CD4-positive, alpha-beta T cell treated with Interleukin-15 for 4 hours (primary cell): ENCODE data around the gene VEZF1.

Experiments used
- DNase-seq: peaks from one replicate; pipeline ENCODE4 v3.0.0-alpha.2; 2020; ENCODE audit warnings: low spot score

The VEZF1 gene

GRCh38 chr17:57999010-57999495 lies 11.0 kb upstream of the VEZF1 start:
- no peak for DNase-seq

- DNase-seq: no peak
These were observed 9.2 kb upstream of the VEZF1 start for GRCh38 chr17:57997085-57997809.

GRCh38 chr17:57995076-57995956 lies 7.3 kb upstream of the VEZF1 start:
- DNase-seq: peak; percentile 67

GRCh38 chr17:57994436-57994835 lies 6.4 kb upstream of the VEZF1 start:
- DNase-seq: no peak

GRCh38 chr17:57993471-57994365 lies 5.7 kb upstream of the VEZF1 start:
- no peak for DNase-seq

GRCh38 chr17:57991537-57991936 lies 3.5 kb upstream of the VEZF1 start:
- no peak for DNase-seq

- DNase-seq: no peak
These were observed 2.0 kb upstream of the VEZF1 start for GRCh38 chr17:57990037-57990436.

- peak; percentile 62 for DNase-seq
These were observed 522 bp upstream of the VEZF1 start for GRCh38 chr17:57988301-57989250.

GRCh38 chr17:57986841-57987580 lies 1.0 kb downstream of the VEZF1 start:
- DNase-seq: peak; percentile 32

GRCh38 chr17:57985675-57985974 lies 2.4 kb downstream of the VEZF1 start:
- DNase-seq: no peak

- no peak for DNase-seq
These were observed 2.9 kb downstream of the VEZF1 start for GRCh38 chr17:57984936-57985674.

- no peak for DNase-seq
These were observed 3.7 kb downstream of the VEZF1 start for GRCh38 chr17:57984261-57984890.

GRCh38 chr17:57983446-57983845 lies 4.6 kb downstream of the VEZF1 start:
- DNase-seq: no peak

GRCh38 chr17:57982452-57983170 lies 5.4 kb downstream of the VEZF1 start:
- peak; percentile 21 for DNase-seq

GRCh38 chr17:57980522-57980921 lies 7.5 kb downstream of the VEZF1 start:
- no peak for DNase-seq

GRCh38 chr17:57979076-57979475 lies 9.0 kb downstream of the VEZF1 start:
- DNase-seq: no peak

- DNase-seq: no peak
These were observed 11.5 kb downstream of the VEZF1 start for GRCh38 chr17:57976594-57976993.

- no peak for DNase-seq
These were observed 13.0 kb downstream of the VEZF1 start for GRCh38 chr17:57975044-57975443.
